ENCODE data around the gene CAPN10.

- TF ChIP-seq RAD21 (IDR thresholded peaks at IDR 0.05; ENCODE audit: low read depth) (no peak), NFIC (IDR thresholded peaks at IDR 0.05) (no peak; the same call in 1 of the 2 replicates), CEBPB (IDR thresholded peaks at IDR 0.05) (no peak), EGR1 (IDR thresholded peaks at IDR 0.05) (no peak), MAX (IDR thresholded peaks at IDR 0.05) (no peak), TCF12 (IDR thresholded peaks at IDR 0.05; ENCODE audit: low read depth) (no peak), EP300 (IDR thresholded peaks at IDR 0.05; ENCODE audit: borderline replicate concordance) (no peak), YY1 (IDR thresholded peaks at IDR 0.05; ENCODE audit: low read depth) (no peak), CREB1 (IDR thresholded peaks at IDR 0.05; ENCODE audit: low read depth) (no peak)
Observed at GRCh38 chr2:240615820-240616547, 29.4 kb downstream of the CAPN10 start.

All from Ishikawa (cell line).